Measurements from ENCODE around the gene WNK2. TPM values are rescaled to one million over a fixed set of nuclear protein-coding genes. Genes with fewer than 3 reads are reported as not detected.

WNK2 gene
- total RNA-seq, 1 experiment from 2014 or later, result 0.07 TPM

DNA sequence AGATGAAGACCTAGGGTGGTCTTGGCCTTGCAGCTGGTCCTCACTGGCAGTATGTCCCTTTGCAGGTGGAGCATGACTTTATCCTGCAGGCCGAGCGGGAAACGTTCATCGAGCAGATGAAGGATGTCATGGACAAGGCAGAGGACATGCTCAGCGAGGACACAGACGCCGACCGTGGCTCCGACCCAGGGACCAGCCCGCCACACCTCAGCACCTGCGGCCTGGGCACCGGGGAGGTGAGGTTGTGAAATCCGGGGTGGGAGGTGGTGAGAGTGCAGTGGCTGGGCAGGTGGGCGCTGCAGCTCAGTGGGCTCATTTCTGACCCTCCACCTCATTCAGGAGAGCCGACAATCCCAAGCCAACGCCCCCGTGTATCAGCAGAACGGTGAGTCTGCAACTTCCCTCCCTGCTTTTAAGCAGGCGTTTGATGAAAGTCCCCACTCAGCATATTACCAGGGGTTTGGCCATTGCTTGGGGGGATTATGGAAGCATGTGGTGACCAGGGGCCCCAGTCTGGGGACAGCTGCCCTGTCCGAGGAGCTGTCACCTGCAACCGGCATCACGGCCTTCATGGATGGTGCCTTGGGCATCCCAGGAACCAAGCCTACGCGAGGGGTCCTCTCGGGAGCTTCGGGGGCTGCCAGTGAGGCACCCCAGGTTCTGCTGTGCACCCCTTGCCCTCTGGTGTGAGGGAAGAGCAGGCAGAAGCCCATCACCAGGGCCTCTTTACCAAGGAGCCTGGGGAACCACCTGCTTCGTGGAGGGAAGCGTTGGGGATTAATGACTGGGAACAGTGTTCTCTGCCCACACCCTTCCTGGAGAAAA lies 84.0 kb downstream of the WNK2 start:
- ChIA-PET CTCF (interaction anchor here (0.6 kb wide), 1 partner anchor 15 kb away, joined by 3 read pairs; no protein-coding TSS in a partner anchor), POLR2A (no interaction called here)
- Mint-ChIP-seq H3K4me1 (ENCODE audit: insufficient read depth, unreplicated experiment) (no peaks in the 10 kb centered on the region), H3K4me3 (ENCODE audit: unreplicated experiment) (no peak overlapping the region), H3K27me3 (ENCODE audit: insufficient read depth, unreplicated experiment) (peaks cover 26% of the 10 kb centered on the region), H3K9me3 (ENCODE audit: unreplicated experiment) (no peaks in the 10 kb centered on the region), H3K36me3 (ENCODE audit: insufficient read depth, unreplicated experiment) (no peaks in the 10 kb centered on the region), H3K27ac (ENCODE audit: low read depth, unreplicated experiment) (no peak overlapping the region)
- intact Hi-C loops (cut with micrococcal nuclease), result no loop called here
- BruUV-seq (replicated peaks), result no TSS peak
- no peak for TF ChIP-seq CTCF (IDR thresholded peaks at IDR 0.05; ENCODE audit: unreplicated experiment)
- no peak for DNase-seq (ENCODE audit: unreplicated experiment)

DNA sequence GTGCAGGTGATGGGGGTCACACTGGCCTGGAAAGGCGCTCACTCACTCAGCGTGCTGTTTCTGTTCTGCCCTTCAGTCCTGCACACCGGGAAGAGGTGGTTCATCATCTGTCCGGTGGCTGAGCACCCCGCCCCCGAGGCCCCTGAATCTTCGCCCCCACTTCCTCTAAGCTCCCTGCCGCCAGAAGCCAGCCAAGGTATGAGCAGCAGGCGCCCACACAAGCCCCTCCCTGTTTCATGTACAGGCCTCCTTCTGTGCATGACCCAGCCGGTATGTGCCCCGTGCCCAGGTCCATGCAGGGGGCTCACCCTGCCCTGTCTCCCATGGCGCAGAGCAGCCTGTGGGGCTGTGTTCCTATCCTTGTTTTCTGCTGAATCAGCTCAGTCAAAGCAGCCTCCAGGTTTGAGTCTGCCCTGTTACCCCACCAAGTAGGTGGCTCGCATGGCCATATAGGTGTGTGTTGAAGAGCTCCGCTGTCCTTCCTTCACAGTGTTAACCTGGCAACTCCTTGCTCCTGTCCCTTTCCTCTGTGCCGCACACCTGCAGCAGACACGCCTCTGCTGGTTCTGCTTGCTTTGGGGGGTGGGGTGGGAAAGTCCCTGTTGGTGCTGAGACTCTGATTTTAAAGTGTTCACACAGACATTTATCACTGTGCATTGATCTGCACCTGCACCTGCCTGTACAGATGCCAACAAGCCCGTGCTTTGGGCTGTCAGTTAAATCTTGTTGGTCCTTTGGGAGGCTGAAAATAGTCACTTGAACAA lies 84.8 kb downstream of the WNK2 start:
- no TSS peak for BruUV-seq (replicated peaks)
- Mint-ChIP-seq H3K4me1 (ENCODE audit: insufficient read depth, unreplicated experiment) (no peaks in the 10 kb centered on the region), H3K36me3 (ENCODE audit: insufficient read depth, unreplicated experiment) (no peaks in the 10 kb centered on the region), H3K9me3 (ENCODE audit: unreplicated experiment) (no peaks in the 10 kb centered on the region), H3K27me3 (ENCODE audit: insufficient read depth, unreplicated experiment) (peaks cover 32% of the 10 kb centered on the region), H3K27ac (ENCODE audit: low read depth, unreplicated experiment) (no peak overlapping the region), H3K4me3 (ENCODE audit: unreplicated experiment) (no peak overlapping the region)
- CTCF ChIA-PET, result interaction anchor here (0.5 to 1.1 kb wide), 3 partner anchors 13 to 42 kb away, joined by 3 to 4 read pairs (median 3); no protein-coding TSS in a partner anchor
- no peak for TF ChIP-seq CTCF (IDR thresholded peaks at IDR 0.05; ENCODE audit: unreplicated experiment)
- intact Hi-C loops (cut with micrococcal nuclease), result no loop called here
- no peak for DNase-seq (ENCODE audit: unreplicated experiment)
- POLR2A ChIA-PET, result no interaction called here

- no peaks in the 10 kb centered on the region for H3K9me3 Mint-ChIP-seq (ENCODE audit: unreplicated experiment)
- no peak overlapping the region for H3K4me3 Mint-ChIP-seq (ENCODE audit: unreplicated experiment)
- ChIA-PET POLR2A (interaction anchor here (0.6 kb wide), 1 partner anchor 59 kb away, joined by 4 read pairs; no protein-coding TSS in a partner anchor), CTCF (interaction anchor here (1.6 kb wide), 1 partner anchor 32 kb away, joined by 3 read pairs; no protein-coding TSS in a partner anchor)
- no peak for DNase-seq (ENCODE audit: unreplicated experiment)
- no TSS peak for BruUV-seq (replicated peaks)
- peaks cover 55% of the 10 kb centered on the region for H3K27me3 Mint-ChIP-seq (ENCODE audit: insufficient read depth, unreplicated experiment)
- TF ChIP-seq CTCF (IDR thresholded peaks at IDR 0.05; ENCODE audit: unreplicated experiment), result no peak
- H3K36me3 Mint-ChIP-seq (ENCODE audit: insufficient read depth, unreplicated experiment), result no peaks in the 10 kb centered on the region
- H3K27ac Mint-ChIP-seq (ENCODE audit: low read depth, unreplicated experiment), result no peak overlapping the region
- intact Hi-C loops (cut with micrococcal nuclease), result no loop called here
- no peaks in the 10 kb centered on the region for H3K4me1 Mint-ChIP-seq (ENCODE audit: insufficient read depth, unreplicated experiment)
Measured at GRCh38 chr9:93270976-93271375, 87.0 kb downstream of the WNK2 start.

- Mint-ChIP-seq H3K9me3 (ENCODE audit: unreplicated experiment) (no peaks in the 10 kb centered on the region), H3K36me3 (ENCODE audit: insufficient read depth, unreplicated experiment) (no peaks in the 10 kb centered on the region), H3K4me1 (ENCODE audit: insufficient read depth, unreplicated experiment) (peaks cover 6% of the 10 kb centered on the region), H3K27me3 (ENCODE audit: insufficient read depth, unreplicated experiment) (peaks cover 85% of the 10 kb centered on the region), H3K27ac (ENCODE audit: low read depth, unreplicated experiment) (no peak overlapping the region), H3K4me3 (ENCODE audit: unreplicated experiment) (no peak overlapping the region)
- TF ChIP-seq CTCF (IDR thresholded peaks at IDR 0.05; ENCODE audit: unreplicated experiment), result no peak
- peak; percentile 8 for DNase-seq (ENCODE audit: unreplicated experiment)
- intact Hi-C loops (cut with micrococcal nuclease), result no loop called here
- POLR2A ChIA-PET, result interaction anchor here (0.6 kb wide), 1 partner anchor 39 kb away, joined by 3 read pairs; no protein-coding TSS in a partner anchor
- BruUV-seq (replicated peaks), result no TSS peak
- CTCF ChIA-PET, result interaction anchor here (0.6 to 1.7 kb wide), 3 partner anchors 26 to 307 kb away, joined by 3 to 6 read pairs (median 3); no protein-coding TSS in a partner anchor
Measured at GRCh38 chr9:93276973-93277372, 93.0 kb downstream of the WNK2 start.

All from MCF 10A (cell line).